Kidney glomerular epithelial cell (primary cell): ENCODE results near the gene LCNL1.
"Not testable (repeated sequence)": the region's sequence is repeated elsewhere in the genome, so short reads cannot be mapped to it uniquely, and the experiment has no call there.

Experiments
- DNase-seq: peaks from one replicate; lab custom pipeline; 2025; lab: John Stamatoyannopoulos, UW

The LCNL1 gene

DNA sequence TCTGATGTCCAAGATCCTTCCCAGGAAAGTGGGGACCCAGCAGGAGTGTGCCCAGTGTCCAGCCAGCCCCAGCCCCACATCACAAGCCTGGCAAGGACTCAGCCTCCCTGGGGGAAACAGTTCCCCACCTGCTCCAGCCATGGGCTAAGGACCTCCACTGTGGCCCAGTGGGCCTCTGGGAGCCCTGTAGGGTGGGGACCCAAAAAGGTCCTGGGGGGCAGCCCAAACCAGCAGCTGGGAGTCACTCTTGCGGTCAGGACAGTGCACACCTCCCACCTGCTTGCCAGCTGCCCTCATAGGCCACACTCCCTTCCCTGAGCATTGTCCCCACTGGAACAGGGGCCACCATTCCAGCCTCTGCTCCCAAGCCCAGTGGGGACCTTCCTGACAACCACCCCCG, 43.6 kb downstream of the LCNL1 start:
- DNase-seq = no peak

DNA sequence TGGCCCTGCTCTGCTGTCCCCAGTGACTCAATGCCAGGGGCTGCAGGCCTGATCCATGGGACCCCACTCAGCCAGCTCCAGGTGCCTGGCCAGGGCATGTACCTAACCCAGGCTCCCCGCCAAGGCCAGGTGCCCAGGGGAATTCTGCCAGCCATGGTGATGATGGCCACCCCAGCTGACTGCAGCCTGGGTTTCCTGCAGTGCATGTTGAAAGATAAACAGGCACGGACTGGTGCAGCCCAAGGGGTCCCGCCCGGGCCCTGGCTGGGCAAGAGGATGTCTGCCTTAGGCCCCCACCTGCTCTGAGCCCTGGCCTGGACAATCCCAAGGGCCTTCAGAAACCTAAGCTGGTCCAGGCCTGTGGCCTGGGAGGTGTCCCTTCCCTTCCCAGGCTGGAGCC, 44.0 kb downstream of the LCNL1 start:
- no peak for DNase-seq

DNA sequence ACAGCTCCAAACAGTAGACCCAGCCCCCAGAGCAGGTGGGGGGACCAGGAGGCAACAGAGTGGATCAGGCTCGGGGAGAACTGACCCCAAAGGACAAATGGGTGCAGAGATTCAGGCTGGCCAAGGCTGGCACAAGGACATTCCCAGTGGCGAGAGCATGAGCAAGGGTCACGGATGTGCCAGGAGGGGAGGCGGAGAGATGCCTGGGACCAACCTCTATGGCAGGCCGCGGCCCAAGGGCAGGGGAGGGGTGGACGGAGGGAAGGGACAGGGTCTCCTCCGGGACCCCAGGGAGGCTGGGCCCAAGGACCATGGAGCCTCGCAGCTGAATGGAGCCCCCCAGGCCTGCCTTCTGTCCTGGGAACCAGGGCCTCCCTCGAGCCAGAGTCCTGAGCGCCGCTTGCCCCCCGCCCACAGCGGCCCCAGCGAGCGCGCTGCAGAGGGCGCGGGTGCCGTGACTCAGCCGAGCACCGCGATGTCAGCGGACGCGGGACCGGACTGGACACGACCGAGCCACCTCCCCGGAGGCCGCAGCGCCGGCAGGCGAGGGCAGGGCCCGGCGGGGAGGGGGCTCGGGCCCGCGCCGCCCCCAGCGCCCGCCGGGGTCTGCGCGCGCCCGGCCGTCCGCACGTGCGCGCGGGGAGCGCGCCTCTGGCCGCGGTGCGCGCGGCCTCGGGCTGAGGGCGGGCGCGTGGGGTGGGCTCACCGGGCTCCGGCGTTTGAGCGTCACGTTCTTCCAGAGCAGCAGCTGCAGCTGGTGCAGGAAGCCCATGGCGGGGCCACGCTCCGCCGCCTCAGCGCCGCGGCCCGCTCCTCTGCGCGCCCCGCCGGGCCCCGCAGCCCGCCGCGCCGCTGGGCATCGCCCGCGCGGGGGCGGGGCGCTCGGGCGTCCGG, 44.8 kb downstream of the LCNL1 start, which contains the start of gene ABCA2:
ABCA2 (minus strand) TSS at position 869 of the 894 bp plus-strand sequence; CDS start at position 772, 97 bp downstream.
- DNase-seq = no peak

- DNase-seq = no peak
Measured at GRCh38 chr9:137028263-137029057, 45.7 kb downstream of the LCNL1 start.

DNA sequence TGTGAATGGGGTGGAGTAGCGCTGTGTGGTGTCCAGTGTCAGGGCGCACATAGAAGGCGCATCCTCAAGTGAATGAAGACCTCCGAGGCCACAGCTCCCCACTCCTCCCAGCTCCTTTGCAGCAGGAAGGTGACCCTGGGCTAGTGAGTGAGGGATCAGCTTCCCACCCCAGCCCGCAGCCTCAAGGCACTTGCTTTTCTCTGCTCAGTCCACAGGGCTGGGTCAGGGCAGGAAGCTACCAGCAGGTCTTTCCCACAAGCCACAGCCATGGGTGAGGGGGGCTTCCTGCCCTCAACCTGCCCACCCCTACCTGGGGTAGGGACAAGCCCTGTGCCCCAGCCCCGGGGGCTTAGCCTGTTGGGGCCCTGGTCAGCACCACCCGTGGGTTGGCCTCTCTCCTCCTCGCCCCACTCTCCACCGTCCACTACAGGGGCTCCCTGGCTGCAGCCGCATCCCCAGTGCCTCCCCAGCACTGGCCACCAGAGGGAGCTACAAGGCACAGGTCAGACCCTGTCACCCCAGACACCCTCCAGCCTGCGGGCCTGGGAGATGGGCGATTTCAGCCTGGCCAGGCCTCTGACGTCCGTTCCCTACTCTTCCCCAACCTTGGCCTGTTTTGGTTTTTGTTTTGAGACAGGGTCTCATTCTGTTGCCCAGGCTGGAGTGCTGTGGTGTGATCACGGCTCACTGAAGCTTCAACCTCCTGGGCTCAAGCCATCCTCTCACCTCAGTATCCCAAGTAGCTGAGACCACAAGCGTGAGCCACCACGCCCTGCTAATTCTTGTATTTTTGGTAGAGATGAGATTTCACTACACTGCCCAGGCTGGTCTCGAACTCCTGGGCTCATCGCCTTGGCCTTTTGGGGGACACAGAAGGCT, 46.5 kb downstream of the LCNL1 start:
- DNase-seq = no peak

DNA sequence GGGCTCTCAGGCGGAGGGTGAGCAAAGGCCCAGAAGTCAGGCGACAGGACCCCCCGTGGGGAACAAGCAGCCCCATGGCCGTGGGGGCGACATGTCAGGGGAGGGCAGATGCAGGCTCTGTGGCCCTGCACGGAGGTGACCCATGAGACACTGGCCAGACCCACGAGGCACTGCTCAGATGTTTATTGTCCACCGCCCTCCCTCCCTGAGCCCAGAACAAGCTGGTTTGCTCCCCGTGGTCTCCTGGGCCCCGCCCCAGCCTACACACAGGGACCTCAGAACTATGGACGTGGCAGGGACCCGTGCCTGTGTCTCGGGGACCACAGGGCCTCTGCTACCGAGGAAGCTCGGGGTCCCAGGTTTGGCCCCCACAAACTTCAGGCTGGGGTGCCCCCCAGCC, 47.2 kb downstream of the LCNL1 start:
- DNase-seq = no peak

GRCh38 chr9:137030538-137031527, 48.0 kb downstream of the LCNL1 start:
- DNase-seq = no peak

DNA sequence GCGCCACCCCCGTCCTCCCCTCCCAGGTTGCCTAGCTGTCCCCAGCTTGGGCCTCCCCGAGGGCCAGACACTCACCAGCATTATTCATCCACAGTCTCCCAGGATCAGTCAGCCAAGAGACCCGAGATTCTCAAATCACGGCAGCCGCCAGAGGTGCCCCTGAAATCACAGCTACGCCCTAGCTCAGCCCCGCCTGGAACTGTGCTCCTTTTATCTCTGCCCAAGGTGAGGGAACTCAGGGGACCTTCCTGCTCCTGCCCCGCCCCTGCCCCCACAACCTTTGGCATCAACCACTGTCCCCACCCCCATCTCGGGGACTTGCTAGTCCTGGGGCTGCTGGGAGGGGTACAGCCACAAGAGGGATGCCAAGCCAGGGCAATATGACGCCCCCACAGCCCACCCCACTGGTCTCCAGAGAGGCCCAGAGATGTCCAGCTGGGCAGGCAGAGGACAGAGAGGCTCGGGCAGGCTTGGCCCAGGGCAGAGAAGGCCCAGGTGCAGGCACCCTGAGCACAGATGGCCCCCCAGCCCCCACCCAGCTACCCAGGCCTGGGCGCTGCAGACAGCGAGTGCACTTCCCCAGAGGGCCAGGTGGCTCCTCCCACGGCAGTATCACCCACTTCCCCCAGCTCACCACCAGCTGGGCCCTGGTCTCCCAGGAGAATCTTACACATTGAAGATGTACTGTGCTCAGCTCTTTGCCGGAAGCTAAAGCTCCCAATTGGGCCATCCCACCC, 49.3 kb downstream of the LCNL1 start, which contains the start of gene FUT7:
FUT7 (minus strand) TSS at position 185 of the 737 bp plus-strand sequence; CDS start at position 88, 97 bp downstream.
- DNase-seq = no peak

DNA sequence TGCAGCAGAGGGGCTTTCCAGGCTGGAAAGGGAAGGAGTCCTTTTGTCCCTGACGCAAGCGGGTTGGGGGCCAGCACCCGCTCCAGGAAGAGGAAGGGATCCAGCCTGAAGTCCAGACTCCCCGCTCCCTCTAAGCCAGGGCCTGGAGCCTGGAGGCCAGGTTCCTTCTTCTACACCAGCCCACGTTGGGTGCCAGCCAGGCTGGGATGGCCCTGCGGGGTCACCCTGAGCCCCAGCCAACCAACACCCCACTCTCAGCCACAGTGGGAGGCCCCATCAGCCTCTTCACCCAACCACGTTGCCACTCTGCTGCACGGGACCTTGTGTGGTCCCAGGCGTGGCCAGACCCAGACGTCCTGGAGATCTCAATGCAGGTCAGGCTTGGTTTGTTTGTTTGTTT, 50.1 kb downstream of the LCNL1 start:
- no peak for DNase-seq

DNA sequence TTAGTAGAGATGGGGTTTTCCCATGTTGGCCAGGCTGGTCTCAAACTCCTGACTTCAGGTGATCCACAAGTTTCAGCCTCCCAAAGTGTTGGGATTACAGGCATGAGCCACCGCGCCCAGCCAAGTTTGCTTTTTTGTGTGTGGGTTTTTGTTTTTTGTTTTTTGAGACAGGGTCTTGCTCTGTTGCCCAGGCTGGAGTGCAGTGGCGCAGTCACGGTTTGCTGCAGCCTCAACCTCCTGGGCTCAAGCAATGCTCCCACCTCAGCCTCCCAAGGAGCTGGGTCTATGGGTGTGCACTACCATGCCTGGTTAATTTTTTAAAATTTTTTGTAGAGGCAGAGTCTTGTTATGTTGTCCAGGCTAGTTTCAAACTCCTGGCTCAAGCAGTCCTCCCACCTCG, 50.7 kb downstream of the LCNL1 start:
- DNase-seq = not testable (repeated sequence)

DNA sequence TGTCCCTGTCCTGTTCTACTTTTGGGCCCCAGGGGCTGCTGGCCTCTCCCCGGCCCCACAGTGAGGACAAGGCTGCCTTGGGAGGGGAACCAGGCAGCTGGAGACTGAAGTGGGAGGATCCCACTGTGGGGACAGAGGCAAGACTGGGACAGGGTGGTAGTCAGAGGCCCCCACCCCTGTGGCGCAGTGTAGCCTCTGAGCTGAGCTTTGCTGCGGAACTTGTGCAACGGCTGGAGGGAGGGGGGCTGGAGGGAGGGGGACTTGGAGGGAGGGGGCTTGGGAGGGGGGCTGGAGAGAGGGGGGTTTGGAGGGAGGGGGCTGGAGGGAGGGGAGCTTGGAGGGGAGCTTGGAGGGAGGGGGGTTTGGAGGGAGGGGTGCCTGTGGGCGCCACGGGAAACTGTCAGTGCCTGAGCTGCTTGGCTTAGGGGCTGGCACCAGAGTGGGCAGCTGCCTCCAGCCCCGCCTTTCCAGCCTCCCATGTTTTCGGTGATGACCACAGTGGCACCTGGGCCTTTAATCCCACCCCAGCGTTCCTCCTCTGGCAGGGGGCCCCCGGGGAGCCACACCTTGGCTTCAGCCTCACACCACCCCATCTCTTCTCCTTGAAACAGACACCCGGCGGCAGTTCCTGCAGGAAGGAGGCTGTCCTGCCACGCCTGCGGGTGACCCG, 51.4 kb downstream of the LCNL1 start:
- no peak for DNase-seq

DNA sequence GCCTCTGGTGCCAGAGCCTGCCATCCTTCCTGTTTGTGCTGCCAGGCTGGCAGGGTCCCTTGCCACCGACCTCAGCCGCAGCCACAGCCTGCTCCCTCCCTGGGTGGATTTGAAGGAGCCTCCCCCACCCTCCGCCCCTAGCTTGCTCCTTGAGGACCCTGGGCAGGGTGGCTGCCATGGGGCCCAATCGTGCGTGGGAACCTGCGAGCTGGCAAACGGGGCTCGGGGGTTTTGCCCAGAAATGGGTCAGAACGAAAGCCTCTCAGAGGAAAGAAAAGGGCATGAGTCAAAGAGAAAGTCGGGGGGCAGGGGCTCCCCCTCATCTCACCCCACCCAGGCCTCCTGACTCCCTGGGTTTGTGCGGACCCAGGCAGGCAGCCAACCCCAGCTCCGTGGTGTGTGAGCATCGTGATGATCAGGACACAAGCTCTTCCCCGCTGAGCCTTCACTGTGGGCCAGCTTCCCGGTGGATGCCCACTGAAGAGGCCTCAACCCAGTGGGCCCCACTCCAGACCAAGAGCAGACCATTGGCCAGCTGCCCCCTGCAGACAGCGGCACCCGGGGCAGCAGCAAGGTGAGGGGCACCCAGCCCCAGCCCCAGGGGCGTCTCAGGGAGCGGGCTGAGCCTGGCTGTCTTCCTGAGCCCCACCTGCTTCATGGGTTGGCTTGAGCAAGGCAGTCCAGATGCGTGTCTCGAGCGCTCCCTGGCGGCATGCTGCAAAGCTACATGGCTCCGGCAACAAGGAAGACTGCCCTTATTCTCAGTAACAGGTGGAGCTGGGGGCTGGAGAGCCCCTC, 52.1 kb downstream of the LCNL1 start:
- DNase-seq = peak; percentile 74
